NOMO-1 treated with DMSO at 0.1 percent for 48 hours (cell line): ENCODE data around the gene CHRNA10.
"Not testable (repeated sequence)": the region's sequence is repeated elsewhere in the genome, so short reads cannot be mapped to it uniquely, and the experiment has no call there.

Experiments used
- DNase-seq: peaks from one replicate; lab custom pipeline; 2025; ENCODE audit not compliant: unreplicated experiment; lab: John Stamatoyannopoulos, UW

The CHRNA10 gene

GRCh38 chr11:3665336-3666022, 5.7 kb downstream of the CHRNA10 start:
- no peak for DNase-seq

GRCh38 chr11:3664032-3664630, 7.1 kb downstream of the CHRNA10 start:
- no peak for DNase-seq

- DNase-seq, result no peak
These were observed 8.3 kb downstream of the CHRNA10 start for GRCh38 chr11:3662856-3663255.

- DNase-seq, result no peak
These were observed 10.2 kb downstream of the CHRNA10 start for GRCh38 chr11:3660960-3661359.

- no peak for DNase-seq
These were observed 11.3 kb downstream of the CHRNA10 start for GRCh38 chr11:3659595-3660515.

GRCh38 chr11:3658252-3658651, 12.9 kb downstream of the CHRNA10 start:
- DNase-seq, result no peak

- DNase-seq, result not testable (repeated sequence)
These were observed 13.9 kb downstream of the CHRNA10 start for GRCh38 chr11:3657331-3657730.

- DNase-seq, result no peak
These were observed 15.6 kb downstream of the CHRNA10 start for GRCh38 chr11:3655547-3655946.

- not testable (repeated sequence) for DNase-seq
These were observed 18.7 kb downstream of the CHRNA10 start for GRCh38 chr11:3652514-3652913.

- not testable (repeated sequence) for DNase-seq
These were observed 21.8 kb downstream of the CHRNA10 start for GRCh38 chr11:3649374-3649773.

GRCh38 chr11:3648843-3649242, 22.3 kb downstream of the CHRNA10 start:
- DNase-seq, result not testable (repeated sequence)

GRCh38 chr11:3645552-3645951, 25.6 kb downstream of the CHRNA10 start:
- DNase-seq, result no peak

GRCh38 chr11:3644817-3645235, 26.4 kb downstream of the CHRNA10 start, which contains the start of gene ART1:
Gene ART1 (plus strand): TSS chr11:3645128. CDS start chr11:3659214, 14,086 bp downstream.
- no peak for DNase-seq

- not testable (repeated sequence) for DNase-seq
These were observed 28.1 kb downstream of the CHRNA10 start for GRCh38 chr11:3643102-3643546.

- no peak for DNase-seq
These were observed 28.9 kb downstream of the CHRNA10 start for GRCh38 chr11:3642071-3642951.

GRCh38 chr11:3641701-3642070, 29.5 kb downstream of the CHRNA10 start, which contains the start of gene ART5:
Gene ART5 (minus strand): TSS chr11:3641992. CDS start chr11:3641862, 130 bp downstream.
- no peak for DNase-seq

GRCh38 chr11:3641191-3641590, 30.0 kb downstream of the CHRNA10 start:
- no peak for DNase-seq

GRCh38 chr11:3639841-3640240, 31.3 kb downstream of the CHRNA10 start:
- DNase-seq, result no peak

GRCh38 chr11:3638513-3638912, 32.7 kb downstream of the CHRNA10 start:
- DNase-seq, result no peak

GRCh38 chr11:3637201-3637600, 34.0 kb downstream of the CHRNA10 start:
- DNase-seq, result no peak
